T follicular helper cell (primary cell): Measurements from ENCODE around the gene NSDHL.
"Not testable (repeated sequence)": the region's sequence is repeated elsewhere in the genome, so short reads cannot be mapped to it uniquely, and the experiment has no call there.

Source experiments
- DNase-seq: peaks from one replicate; pipeline ENCODE4 v3.0.0-alpha.2; 2020; ENCODE audit warnings: low read depth
- total RNA-seq, 2 experiments: gene quantifications; one replicate each; lab custom pipeline; 2026; lab: John Stamatoyannopoulos, UW

The NSDHL gene
- 11.0 to 23.5 reads per million in 2 experiments for total RNA-seq

DNA sequence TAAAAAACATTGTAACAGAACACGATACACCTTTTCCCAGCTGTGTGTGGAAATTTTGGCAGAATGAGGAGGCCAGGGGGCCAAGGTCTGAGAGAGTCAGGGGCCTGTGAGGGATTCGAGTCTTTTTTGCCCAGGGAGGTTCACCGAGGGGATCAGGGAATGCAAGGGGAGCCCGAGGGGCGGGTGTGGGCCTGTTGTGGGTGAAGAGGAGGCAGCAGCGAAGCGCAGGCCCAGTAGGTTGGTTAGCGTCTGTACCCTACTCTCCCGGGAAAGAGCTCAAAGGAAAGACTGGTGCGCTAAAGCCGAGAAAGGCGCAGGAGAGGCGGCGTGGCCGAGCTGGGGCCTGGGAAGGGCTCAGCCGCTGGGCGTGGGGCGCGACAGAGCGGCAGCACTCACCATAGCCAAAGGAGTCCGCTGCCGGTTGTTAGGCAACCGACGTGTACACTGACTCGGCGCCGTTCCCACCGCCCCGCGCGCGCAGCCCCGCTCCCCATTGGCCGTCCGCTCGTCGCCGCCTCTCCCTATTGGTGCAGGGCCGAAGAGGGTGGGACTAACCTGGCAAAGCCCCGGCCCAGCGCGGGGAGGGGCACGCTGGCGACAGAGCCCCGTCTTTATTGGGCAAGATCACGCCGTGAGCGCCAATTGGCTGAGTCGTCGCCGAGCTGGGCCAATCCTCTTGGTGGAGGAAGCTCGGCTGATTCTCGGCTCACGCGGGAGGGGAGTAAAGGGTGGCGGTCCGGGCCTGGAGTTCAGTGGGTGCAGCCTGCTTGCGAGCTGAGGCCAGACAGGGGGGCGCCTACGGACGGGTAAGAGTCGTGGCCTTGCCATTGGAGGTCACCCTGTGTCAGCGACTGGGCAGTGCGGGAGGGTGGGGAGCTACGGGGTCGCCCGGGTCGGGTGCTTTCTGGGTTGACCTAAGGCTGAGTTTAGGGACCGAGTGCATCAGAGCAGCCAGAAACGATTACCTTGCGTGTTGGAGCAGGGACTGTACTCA, at the start of gene NSDHL, which contains the start of gene CETN2:
NSDHL (plus strand) TSS at position 752 of the 994 bp plus-strand sequence. CDS start 15,262 bp downstream, outside the sequence.
CETN2 (minus strand) TSS at position 446 of the 994 bp plus-strand sequence; CDS start at position 399, 47 bp downstream.
- peak; percentile 90 for DNase-seq

DNA sequence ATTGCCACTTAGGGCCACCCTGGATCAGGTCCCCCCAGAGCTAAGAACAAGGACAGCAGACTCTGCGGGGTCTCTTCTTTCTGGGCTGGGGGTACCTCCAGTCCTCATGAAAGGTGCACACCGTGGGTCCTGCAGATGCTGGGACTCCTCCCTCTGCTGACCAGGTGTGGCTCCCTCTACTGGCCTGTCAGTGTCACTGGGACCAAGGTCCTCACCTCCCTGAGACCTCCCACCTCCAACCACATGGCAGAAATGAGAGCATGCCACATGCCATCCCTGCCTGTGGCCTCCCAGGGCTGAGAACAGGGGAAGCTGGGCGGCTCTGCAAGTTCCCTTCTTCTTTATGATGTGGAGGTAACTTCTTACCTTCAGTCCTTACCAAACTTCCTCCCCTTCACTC, 43.8 kb upstream of the NSDHL start:
- not testable (repeated sequence) for DNase-seq

DNA sequence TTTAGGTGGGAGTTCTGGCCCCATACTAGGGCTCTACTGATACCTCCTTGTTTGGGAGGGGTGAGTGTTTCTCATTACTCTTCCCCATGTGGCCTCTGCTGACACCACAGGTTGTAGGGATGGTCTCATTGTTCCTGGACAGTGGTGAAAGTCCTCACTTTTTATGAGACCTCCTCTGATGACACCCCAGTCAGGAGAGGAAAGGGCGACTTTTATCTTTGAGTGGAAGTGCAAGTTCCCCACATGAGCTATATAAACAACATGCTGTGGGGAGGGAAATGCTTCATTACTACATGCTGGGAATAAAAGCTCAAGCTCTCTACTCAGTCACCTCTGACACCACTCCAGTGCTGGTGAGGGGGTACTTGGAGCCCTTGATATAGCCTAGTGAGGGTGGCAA, 31.9 kb upstream of the NSDHL start:
- DNase-seq: no peak

DNA sequence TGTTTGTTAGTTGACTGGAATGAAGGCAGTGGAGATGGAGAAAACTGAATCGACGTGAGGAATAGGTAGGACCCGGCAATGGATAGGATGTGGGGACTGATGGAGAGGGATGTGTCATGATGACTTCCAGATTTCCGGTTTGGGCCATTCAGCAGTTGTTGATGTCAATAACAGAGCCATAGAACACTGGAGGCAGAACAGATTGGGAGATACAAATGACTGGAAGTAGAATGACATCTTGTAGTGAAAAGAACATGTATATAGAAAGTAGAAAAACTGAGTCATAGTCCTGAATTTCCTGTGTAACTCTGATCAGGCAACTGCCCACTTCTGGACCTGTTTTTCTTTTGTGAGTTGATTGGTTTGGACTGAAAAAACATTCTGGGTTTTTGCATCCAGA, 24.8 kb upstream of the NSDHL start:
- no peak for DNase-seq

DNA sequence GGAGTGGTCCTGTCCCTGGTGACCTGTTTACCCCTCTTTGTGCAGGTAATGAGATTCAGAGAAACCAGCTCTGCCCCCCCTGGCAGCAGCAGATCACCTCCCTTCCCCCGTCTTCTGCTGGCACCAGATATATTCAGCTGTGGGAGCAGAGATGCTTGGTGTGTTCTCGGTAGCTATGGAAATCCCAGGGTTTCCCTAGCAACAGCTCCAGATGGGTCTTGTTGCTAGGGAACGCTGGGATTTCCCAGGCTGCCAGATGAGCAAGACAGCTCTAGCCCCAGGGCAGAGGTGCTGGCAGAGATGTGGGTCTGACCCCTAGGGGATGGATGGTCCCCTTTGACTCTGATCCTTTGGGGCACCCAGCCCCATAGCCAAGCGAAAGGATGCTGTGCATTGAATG, 20.5 kb upstream of the NSDHL start:
- no peak for DNase-seq

DNA sequence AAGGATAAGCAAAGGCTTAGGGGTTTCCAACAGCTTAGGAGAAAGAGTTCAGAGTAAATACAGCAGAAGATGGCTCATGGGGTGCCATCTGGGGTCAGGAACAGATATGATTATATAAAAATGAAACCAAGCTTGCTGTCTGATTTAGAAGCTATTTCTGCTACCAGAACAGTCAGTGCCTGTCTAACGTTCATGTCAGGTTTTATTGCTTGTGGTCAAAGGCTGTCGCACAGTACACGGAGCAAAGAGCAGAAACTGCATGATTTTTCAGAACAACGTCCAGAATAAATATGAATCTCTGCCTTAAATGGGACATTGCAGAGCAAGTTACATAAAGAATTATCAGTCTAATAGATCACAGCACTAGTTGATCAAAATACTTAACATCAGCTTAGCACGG, 17.7 kb upstream of the NSDHL start:
- DNase-seq: no peak

DNA sequence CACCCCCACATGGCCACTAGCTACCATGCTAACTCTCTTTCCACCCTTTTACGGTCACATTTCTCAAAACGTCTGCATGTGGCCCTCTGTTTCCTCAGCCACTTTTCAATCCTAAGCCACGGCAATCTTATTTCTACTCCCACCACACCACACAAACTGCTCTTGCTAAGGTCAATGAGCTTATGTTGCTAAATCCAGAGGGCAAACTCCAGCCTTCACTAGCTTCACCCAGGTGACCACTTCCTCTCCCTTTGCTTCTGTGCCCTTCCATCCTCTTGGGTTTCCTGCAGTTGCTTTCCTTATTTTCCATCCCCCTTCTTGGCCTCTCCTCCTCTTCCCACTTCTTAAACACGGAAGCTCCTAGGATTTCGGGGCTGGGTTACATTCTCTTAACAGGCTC, 16.8 kb upstream of the NSDHL start:
- no peak for DNase-seq

DNA sequence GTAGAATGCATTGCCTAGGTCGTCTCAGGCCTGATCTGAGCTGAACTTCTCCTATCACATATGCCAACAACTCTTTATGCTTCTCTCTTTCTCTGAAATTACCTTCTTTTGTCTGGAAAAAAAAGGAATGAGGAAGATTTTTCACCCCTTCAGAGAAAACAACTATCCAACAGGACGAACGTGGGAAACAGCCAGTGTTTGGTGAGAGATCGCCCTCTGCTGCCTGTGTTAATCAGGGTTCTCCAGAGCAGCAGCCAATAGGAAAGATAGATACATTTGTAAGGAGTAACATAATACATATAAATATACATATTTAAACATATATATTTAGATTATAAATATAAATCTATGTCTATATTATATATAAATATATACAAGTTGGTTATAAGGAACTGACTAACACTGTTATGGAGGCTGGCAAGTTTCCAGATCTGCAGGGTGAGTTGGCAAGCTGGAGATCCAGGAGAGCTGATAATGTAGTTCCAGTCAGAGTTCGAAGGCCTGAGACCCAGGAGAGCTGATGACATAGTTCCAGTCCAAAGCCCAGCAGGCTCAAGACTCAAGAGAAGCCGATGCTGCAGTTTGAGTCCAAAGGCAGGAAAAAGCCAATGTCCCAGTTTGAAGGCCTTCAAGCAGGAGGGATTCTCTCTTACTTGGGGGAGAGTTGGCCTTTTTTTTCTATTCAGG, 13.6 kb upstream of the NSDHL start:
- DNase-seq: no peak

DNA sequence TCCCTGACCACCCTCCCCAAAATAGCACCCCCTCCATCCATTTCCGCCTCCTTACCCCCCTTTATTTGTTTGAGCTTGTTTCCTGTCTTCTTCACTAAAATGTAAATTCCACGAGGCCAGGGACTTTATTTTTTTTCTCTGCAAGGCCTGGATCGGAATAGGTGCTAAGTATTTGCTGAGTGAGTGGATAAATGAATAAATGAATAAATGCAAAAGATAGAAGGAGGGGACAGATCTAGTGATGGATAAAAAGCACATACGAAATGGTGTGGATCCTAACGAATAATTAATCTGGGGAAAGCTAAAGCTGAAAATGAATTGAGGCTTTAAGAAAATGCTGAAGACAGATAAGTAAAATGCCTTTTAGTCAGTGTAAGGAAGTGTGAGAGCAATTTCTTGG, 12.5 kb upstream of the NSDHL start:
- no peak for DNase-seq

DNA sequence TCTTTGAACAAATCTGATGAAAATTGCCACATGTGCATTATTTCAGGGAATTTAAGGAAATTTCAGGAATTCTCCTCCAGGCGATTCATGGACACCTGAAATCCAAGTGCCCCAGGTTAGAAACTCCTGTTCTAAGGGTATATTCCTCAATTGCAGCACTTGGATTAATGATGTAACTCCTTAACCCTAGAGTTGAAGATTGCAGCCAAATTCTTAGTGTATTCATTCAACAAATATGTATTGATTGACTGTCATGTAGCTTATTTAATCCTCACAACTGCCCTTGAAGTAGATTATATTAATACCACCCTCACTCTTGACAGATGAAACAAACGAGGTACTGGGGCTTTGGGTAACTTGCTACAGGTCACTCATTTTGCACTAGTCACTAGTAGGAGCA, 11.6 kb upstream of the NSDHL start:
- no peak for DNase-seq

DNA sequence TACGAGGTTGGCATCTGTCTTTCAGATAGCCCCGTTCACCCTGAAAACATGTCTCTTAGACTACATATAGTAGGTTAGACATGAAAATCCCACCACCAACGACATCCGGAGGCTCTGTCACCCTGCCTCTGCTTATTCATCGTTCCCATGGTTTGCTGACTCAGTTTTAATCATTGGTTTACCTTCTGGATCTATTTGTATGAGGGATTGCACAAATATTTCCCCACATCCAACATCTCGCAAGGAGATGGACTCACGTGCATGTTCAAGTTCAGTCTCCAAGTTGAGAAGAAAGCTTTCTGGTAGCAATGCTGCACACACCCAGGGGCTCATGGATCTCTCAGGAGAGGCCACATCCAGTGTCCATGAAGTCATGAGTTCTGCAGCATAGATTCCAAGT, 11.1 kb upstream of the NSDHL start:
- no peak for DNase-seq

DNA sequence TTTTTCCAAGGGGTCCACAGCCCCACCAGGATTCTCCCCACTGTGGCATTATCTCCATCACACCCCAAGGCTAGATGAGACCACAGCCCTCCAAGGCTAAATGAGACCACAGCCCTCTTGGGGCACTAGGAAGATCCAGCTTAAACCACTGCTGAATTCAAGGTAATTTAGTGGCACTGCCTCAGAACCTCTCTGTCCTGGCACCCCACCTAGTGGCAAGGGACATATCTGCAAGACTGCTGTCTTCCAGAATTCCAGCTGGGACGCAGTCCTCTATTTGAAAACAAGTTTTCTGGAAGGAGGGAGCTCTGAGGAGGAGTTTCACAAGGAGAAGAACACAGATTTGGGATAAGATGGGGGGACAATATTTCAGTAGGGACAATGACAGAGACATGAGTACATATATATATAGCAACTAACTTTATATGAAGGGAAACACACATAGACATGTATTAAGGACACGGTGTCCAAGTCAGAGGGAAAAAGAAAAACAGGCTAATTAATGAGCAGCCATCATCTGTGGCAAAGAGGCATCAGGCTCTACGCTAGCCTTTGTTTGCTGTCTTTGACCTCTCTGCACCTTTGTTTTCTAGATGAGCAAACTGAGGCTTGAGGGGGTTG, 9.6 kb upstream of the NSDHL start:
- no peak for DNase-seq

DNA sequence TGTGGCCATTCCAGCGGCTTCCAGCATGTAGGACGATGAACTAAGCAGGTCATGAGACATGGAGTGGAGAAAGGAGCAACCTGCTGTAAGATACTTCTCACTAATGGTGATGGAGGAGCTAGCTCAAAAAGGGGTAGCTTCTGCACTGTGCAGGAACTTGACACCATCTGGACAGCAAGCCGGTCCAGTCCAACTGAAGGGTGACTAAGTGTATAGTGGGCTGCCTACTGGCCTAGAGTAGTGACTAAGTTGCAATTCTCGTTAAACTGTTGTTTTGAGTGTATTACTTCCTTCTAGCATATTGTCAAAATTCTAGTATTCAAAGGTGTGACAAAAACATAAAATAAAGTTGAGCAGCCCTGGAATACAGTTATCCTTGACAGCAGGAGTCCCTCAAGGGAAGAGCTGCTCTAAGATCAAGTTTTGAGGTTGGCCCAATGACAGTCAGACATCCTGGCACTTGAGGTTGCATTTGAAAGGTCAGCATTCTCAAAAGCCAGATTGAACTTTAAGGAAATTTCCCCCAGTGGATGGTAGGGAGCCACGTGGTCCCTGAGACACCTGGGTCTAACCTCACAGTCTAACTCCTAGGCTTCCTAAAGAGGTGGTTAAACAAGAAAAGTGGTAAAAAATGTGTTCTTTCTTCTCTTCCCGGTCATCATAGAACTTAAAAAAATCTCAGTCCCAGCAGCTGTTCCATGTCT, 8.3 kb upstream of the NSDHL start:
- DNase-seq: no peak

DNA sequence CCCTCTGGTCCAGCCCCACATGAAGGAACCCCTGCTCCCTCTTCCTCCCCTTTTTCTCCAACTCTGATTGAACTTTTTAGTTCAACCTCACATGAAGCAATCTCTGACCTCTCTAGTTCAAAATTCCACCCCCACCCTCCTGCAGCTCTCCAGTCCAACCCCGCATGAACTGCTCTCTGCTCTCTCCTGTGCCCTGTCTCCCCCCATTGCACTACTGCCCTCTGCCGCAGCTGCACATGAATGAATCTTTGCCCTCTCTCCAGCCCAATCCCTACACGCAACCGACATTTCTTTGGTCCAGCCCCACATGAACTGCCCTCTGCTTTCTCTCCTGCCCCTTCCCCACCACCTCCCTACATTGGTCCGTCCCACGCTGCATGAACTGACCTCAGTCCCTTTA, 7.2 kb upstream of the NSDHL start:
- DNase-seq: no peak

DNA sequence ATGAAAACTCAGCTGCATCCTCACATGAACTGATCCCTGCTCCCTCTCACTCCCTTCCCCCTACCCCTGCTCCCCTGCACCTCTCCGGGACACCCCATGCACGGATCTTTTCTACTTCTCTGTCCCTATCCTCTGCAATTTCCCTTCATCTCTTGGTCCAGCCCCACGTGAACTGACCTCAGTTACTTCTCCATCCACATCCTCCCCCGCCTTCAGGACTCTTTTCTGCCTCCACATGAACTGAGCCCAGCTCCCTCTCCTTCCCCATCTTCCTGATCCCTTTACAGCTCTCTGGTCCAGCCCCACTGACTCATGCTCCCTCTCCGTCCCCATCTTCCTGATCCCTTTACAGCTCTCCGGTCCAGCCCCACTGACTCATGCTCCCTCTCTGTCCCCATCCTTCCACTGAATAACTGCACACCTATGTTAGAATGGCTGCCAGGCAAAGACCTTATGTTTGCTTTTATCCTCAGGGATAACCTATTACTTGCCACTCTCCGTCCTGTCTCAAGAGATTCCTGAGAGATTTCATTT, 6.0 kb upstream of the NSDHL start:
- no peak for DNase-seq

DNA sequence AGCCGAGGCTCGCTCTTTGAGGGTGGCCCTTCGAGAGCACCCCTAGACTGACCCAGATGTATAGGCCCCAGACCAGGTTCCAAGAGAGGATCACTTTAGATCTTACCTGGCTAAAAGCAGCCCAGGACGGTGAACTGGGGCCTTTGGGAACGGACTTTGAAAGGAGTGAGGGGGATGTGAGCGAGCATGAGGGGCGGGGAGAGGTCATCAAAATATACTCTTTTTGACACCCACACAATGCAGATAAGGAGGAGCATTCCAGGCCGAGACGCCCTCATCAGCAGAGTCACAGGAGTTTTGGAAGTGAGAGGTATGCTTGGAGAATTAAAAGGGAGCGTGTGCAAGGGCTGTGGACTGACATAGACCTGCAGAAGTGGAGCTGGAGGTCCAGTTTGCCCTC, 528 bp downstream of the NSDHL start:
- no peak for DNase-seq

DNA sequence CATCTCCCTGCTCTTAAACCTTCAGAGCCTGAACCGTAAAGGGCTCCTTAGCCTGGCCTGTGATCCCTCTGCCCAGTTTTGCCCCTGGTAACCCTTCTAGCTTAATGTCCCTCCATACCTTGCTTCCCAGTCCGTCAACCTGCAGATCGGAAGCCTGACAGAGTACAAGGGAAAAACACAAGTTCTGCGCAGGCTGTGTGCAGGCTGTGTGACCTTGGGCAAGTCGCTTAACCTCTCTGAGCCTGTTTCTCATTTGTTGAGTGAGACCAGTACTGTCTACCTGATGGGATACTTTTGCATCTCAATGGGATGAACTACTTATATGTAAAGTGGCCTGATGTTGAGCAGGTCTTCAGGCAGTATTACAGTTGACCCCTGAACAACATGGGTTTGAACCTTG, 1.7 kb downstream of the NSDHL start:
- DNase-seq: no peak

DNA sequence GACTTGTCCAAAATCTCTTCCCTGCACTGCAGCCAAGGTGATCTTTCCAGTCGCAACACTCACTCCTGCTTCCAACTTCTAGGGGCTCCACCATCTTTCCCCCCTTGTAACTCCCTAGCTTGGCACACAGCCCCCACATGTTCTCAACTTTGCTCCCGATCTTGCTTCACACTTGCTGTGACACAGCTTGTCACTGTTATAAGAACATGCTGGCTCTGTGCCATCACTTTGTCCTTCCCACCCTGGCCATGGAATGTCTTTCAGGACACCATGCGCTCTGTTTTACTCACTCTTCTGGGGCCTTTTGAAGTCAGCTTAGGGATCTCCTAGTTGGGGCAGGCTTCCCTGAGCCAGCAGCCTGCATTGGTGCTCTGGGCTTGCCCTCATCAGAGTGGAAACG, 2.5 kb downstream of the NSDHL start:
- DNase-seq: no peak

DNA sequence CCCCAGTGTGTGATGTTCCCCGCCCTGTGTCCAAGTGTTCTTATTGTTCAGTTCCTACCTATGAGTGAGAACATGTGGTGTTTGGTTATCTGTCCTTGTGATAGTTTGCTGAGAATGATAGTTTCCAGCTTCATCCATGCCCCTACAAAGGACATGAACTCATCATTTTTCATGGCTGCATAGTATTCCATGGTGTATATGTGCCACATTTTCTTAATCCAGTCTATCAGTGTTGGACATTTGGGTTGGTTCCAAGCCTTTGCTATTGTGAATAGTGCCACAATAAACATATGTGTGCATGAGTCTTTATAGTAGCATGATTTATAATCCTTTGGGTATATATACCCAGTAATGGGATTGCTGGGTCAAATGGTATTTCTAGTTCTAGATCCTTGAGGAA, 4.6 kb downstream of the NSDHL start:
- not testable (repeated sequence) for DNase-seq

DNA sequence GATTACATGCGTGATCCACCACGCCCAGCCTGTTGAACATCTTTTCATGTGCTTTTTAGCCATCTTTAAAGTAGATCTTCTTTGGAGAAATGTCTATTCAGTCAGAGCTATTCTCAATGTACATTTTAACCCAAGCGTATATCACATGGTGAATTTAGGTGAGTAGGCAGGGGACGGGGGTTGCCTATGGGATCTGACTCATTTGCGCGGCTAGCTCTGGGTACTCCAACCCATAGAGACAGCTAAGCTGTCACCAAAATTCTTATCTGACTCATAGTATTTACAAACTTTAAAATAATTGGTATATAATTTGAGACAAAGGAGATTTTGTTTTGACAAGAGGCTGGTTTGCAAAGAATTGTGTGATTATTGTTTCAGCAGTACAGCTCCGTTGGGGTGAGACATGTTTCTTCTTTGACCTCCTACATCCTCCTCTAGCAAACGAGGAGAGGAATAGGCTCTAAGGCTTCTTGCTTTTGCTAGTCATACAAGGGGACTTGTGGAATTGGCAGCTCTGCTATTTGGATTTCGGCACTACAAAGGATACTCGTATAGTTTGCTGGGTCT, 12.0 kb downstream of the NSDHL start:
- no peak for DNase-seq

DNA sequence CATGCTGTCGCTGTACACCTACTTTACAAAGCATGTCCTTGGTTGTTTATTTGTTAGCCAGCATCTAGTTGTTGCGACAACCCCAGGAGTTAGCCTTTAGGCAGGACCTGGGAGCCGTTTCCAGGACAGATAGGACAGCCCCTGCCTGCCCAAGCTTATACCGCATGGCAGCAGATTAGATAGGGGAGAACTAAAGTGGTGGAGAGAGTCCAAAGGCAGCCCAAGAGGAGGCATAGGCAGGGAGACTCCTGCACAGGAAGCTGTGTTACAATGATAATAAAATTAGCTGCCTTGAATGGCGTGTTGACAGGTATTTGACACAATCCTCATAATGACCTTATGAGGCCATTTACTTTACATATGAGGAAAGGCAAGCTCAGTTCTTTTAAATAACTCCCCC, 13.0 kb downstream of the NSDHL start:
- no peak for DNase-seq
